HG03571 (cell line): ENCODE data around the gene COPZ1.
A peak's percentile ranks its signal among the peaks of the same experiment; 100 is the strongest.

Source experiments
- ATAC-seq: cut with Tn5 transposase; IDR thresholded peaks from one replicate; pipeline ENCODE4 v1.9.1; 2021; ENCODE audit not compliant: unreplicated experiment

The COPZ1 gene

DNA sequence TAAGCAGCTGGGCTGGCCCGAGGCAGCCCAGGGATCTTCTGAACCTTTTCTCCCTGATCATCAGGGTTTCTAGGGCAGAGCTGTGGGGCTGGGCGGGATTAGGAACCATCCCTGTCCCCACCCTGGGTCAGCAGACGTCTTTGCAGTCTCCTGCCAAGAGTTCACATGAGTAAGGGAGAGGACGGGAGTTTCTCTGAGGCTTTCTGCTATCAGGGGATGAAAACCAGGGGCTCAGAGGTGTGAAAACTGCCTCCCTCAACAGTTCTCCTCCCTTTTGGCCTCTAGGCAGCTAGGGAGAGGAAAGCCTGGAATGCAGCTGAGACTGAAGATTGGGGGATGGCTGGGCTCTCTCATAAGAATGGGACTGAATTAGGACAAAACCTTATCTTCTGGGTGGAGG lies 51.7 kb downstream of the COPZ1 start:
- no peak for ATAC-seq

DNA sequence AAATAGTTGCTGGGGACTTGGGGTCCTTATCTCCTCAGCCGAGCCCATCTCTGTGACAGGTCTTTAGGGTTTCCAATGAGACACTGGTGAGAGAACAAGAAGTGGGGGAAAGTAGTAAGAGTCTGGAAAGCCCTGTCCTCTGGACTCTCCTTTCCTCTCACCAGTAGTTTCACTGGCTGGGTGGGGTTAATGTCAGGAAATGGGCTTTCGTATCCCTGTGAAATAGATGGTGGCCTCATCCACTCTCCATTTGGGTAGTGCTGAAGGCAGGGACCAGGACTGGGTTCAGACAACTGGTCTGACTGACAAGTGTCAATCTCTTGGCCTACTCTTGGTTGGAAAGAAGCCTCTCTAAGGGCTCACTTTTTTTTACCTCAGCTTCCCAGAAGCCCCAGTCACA lies 52.1 kb downstream of the COPZ1 start:
- no peak for ATAC-seq

DNA sequence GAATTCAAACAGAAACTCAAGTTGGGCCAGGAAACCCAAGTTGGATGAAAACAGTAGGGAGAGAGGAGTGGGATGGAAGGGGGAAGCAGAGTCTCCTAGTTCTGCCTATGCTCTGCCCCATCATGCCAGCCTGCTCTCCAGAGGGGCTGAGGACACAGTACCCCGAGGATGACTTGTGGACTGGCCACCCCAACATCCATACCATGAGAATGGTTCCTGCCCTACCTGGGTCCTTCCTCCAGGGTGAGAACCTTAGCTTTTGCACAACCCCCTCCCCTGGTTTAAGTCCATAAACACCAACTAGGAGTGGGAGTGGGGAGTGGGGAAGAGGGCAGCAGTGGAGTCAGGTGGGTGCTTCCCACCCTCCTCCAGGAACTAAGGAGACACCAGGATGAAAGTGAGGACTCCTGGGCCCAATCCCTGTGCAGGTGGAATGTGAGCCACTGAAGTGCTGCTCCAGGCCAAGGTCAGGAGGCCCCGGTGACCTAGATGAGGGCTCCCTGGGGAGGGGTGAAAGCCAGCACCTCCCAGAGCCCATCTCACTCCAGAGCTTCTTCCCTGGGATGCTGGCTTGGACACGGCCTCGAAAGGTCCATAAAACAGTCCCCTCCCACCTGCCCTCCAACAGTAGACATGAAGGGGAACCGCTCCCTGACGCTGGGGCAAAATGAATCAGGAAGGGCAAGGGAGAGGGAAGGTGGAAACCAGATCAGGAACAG lies 53.0 kb downstream of the COPZ1 start:
- no peak for ATAC-seq

DNA sequence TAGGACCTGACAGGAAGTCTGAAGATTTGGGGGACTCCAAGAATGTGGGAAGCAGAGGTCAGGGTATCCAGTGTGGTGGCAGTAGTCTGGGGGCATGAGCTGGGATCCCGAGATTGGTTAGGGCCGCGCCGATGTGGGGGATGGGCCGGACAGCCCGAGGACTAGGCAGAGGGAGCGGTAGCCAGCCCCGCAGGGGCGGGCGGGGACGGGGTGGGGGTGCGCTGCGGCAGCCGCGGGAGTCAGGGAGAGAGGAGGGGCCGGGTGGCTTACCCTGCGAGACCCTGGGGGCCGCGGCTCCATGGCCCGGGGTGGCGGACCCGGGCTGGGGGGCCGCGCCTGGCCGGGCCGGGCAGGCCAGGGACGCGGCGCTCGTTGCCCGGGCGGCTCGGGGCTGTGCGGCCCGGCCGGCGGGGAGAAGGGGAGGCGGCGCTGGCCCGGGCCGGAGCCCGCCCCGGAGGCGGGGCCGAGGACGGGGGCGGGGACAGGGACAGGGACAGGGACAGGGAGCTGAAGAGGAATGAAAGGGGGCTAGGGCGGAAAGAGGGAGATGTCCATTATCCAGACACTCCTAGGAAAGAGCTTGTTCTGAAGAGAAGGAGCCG lies 54.0 kb downstream of the COPZ1 start:
- no peak for ATAC-seq

DNA sequence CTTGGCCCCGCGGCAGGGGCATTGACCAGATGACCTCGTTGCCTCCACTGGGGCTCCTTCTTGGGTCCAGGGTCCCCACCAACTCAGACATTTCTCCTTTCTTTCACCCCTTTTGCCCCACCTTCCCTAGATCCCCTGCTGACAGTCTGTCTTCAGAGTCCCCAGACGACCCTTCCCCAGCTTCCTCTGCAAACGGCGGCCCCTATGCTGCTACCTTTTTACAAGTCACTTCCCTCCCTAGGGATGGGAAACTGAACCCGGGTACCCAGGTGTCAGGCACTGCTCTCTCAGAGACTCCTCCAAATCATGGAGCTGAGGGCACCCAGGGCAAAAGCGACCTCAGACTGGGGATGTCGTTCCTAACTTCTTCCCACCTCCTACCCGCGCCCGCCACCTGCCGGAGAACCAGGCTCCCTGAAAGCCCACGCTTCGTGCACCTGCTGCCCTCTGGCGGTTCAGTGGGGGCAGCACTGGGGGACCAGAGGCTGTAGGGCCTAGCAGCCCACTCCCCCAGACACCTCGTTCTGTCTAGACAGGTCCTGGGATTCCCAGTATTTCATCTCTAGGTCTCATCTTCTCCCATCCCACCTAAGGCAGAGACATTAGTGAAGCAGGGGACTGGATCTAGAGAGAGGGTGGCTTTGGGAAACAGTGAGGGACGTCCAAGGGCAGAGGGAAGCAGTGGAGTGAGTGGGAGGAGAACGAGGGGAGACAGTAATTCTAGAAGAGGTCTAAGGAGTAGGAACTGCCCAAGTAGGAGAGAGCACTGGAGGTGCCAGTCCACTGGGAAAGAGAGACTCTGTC lies 54.7 kb downstream of the COPZ1 start:
- peak; percentile 63 for ATAC-seq

DNA sequence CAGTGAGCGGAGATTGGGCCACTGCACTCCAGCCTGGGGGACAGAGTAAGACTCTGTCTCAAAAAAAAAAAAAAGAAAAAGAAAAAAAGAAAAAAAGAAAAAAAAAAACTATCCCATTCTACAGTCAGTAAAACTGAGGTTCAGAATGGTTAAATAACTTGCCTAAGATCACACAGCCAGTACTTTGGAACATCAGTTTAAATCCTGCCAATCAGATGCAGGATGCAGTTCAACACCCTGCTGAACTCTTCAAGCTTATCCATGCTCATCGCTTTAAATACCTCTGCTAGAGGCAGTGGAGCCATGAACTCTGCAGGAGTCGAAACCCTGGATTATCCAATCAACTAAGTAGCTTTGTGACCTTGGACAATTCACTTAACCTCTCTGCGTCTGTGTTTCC lies 56.2 kb downstream of the COPZ1 start:
- no peak for ATAC-seq

DNA sequence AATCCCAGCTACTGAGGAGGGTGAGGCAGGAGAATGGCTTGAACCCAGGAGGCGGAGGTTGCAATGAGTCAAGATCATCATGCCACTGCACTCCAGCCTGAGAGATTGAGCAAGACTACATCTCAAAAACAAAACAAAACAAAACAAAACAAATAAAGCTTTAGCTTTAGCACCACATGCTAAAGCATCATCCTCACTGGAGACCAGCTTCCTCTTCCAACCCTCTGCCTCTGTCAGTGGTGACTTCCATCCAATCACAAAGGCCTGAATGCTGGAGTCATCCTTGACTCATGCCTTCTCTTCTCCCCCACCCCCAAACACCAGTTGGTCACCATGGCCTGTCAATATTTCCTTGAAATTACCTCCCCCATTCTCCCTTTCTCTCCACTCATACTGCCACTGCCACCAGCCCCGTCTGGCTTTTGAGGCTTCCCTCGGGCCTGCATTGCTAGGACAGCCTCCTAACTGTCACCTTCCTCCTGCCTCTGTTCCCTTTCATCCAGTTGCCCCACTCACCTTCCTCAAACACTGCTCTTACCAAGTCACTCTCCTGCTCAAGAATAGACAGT lies 58.2 kb downstream of the COPZ1 start:
- no peak for ATAC-seq

DNA sequence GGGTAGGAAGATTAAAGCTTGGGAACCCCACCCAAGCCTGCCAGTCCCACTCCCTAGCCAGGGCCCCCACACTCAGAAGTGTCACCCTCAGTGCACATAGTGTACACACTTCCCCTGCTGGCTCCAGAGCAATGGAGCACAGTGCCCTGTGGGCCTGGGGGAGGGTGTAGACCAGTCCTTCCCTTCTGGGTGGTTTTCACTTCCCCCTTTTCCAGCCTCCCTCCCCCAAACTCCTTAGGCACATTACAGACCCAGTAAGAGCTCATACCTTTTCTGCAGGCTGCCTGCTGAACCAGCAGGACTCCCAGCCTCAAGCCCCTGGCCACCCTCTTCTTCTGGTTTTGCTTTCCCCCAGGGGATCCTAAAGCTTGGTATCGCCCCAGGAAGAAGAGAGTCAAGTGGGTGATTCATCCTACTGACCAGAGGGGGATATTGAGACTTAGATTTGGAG lies 59.7 kb downstream of the COPZ1 start, which contains the start of gene ZNF385A:
Gene ZNF385A, minus strand, starts transcription at position 143 of the 451 bp plus-strand sequence. CDS start 219 bp downstream, outside the sequence.
- ATAC-seq = peak; percentile 51

DNA sequence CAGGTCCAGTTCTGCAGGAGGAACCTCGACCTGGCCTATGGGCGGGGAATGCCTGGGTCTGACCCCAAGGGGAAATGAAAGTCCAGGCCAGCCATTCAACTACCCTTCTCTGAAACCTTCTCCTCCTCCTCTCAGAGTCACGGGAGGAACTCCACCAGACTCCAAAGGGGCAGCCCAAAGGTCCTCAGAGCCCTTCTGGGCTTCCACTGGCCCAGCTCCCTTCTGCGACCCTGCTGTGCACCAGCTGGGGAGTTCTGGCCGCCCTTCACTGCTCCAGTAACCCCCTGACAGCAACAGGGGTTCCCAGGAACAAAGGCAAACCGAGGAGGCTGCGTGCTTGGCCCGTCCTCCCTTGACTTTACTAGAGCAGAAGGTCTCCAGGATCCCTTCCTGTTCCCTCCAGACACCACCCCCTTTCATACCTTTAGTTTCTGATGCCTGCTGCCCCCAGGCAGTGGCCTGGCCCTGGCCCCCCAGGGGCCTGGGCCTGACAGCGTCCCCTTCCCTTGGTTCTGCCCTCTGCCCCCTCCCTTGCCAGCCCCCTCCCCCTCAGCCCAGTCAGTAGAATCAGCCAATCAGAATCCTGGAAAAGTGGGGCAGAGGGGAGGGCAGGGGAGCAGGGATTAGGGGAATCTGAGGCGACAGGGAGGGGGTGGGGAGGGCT lies 60.5 kb downstream of the COPZ1 start:
- ATAC-seq = no peak

DNA sequence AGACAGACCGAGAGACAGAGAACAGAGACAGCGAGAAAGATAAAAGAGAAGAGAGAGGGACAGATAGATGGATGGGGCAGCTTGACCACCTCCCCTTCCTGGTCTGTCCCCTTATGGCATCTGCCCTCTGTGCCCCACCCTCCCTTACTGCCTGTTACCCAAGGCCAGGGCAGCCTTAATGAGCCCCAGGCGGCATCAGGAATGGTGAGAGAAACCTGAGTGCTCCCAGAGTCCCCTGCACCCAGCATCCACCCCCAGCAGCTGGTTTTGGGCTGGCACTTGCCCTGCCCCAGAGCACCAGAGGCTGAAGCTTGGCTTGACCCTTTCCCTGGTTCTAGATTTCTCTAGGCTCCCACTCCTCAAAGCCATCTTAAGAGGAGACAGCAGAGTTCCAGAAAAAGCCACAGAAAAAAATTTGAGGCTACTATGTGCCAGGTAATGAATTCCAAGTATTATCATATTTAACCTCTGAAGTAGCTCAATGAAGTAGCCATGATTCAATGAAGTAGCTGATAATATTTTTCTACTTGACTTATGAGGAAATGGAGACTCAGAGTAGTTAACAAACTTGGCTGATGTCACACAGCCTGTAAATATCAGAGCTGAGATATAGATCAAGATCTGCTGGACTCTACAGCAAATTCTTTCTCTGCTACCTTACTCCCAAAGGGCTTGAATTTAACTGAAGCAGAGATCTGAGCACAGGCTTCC lies 61.6 kb downstream of the COPZ1 start:
- ATAC-seq = no peak

DNA sequence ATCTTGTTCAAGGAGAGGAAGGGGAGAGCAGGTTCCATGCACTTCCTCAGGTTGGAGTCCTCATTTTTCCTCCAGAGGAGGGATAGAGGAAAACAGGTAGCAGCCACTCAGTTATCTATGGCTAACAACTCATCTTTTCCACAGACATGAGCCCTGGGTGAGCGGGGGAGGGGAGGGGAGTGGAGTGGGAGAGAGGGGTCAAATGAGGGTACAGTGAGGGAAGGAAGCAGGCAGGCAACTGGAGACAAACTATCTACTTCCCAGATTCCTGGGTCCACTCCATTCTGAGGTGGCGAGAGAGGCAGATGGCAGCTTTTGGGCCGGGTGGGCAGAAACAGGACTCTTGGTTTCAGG lies 62.2 kb downstream of the COPZ1 start:
- ATAC-seq = no peak

DNA sequence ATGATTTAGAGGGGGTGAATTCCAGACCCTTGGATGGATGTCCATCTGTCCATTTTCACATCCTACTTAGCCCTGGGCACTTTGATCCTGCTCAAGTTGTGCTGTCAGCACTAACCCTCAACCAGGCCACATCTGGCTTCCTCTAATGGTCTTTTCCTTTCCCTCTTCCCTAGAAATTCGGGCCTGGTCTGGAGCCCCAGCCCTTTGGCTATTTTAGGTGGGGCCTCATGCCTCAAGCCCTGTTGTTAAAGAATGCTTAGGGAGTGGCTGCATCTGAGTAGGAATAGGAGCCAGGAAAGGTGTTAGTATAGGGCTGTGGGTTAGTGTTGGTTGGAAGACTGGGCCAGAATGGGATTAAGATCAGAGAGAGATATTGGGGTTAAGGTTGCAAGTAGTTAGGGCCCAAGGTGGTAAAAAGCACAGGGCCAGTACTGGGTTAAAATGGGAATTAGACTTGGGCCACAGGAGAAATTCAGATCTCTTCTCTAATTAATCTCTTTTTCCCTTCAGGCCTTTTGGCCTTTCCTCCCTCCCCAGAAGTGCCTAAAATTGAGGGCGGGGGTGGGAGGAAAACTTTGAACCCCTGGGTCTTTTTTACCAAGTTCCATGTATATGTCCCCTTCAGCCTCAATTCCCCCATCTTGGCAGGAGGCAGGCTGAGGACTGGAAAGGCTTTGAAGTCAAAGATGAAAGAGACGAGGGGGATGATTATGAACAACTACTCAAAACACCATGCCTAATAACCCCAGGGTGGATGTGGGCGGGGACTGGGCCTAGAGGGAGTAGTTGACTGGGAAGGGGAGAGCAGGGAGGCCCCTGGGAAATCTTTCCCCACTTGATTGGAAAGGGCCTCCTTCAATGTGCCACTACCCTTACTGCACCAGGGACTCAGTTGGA lies 63.6 kb downstream of the COPZ1 start:
- ATAC-seq = no peak

DNA sequence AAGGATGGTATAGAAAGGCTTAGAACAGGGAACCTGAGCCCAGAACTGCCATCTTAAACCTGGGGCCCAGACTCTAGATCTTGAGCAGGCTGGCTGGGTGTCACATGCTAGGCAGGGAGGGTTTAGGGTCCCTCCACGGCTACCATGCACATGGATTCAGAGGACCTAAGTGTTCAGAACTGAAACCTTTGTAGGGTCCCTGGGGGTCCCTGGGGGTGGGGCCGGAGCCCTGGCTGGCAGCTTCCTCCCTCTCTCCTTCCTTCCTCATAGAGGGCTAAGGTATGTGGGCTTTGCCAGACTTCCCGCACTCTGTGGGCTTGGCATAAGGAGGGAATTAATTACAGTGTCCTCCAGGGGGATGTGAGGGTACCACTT lies 64.2 kb downstream of the COPZ1 start:
- no peak for ATAC-seq

DNA sequence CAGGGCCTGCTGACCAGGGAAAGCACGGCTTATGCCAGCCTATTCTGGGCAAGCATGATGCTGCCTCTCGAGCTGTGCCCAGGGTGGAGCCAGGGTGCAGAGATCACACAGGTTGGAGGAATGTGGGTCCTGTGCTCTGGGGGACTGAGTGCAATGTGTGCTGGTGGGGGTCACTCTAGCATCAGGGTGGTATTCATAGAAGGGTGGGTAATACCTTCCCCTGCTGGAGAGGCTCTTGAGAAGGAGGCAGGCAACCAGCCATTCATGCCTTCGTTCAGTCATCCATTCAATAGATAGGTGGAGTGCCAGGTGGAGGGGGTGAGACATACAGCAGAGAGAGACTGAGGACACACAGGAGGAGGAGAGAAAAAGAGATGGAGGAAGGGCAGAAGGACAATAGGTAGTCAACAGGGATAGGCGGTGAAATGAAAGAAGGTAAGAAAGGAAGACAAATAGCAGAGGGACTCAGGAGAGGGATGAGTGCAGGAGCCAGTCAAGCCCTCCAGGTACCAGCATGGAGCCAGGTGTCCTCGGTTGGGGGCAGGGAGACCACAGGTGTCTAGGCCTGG lies 64.8 kb downstream of the COPZ1 start:
- no peak for ATAC-seq

DNA sequence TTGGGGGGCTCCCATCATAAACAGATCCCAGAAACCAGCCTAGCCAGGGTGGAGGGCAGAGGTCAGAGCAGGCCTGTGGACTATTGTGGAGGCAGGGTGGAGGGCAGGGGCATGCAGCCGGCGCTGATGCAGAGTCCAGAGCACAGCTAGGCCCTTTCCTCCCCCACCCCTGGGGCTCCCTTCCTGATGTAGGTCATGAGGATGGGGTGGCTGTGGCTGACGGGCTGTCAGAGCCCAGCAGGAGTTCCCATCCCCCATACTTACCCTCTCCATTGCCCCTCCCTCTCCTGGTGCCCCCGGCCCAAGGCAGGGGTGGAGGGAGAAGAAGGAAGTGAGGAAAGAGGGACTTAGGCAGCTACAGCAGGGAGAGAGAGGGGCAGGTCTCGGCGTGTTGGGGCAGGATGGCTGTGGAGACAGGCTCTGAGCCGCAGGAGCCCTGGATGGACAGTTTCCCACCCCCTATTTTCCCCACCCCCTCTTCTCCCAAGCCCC lies 65.3 kb downstream of the COPZ1 start:
- ATAC-seq = no peak

DNA sequence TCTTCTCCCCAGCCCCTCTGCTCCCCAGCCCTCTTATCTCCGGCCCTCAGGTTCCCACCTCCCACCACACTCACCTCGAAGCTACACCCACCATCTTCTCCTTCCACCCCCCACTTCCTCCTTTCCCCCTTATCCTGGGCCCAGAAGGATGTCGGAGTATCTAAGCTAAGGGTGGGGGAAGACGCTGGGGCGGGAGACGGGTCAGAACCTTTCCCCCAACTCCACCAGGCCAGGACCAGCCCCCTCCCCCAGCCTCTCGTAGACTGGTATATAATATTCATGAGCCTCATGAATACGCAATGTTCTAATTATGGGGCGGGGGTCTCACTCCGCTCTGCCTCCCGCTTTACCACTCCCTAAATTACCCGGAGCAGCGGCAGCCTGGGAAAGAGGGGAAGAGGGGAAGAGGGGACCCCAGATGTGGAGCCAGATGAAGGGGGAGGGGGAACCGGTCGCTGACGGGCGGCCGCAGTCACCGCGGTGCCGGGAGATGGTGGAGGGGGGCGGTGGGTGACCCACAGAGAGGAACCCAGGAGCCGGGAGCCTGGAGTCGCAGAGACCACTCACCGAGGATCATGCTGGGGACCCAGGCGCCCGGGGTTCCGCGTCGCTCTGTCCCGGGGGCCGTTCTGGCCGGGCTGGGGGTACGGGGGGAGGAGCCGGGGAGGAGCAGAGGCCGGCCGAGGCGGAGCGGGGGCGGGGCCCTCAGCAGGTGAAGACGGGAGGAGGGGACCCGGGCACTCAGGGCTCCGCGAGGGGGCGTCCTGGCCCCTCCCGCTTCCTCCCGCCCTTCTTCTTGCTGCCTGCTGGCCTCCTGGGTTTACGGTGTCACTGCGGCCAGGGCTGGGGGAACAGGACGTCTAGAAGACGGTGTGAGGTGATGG lies 66.0 kb downstream of the COPZ1 start:
- no peak for ATAC-seq

DNA sequence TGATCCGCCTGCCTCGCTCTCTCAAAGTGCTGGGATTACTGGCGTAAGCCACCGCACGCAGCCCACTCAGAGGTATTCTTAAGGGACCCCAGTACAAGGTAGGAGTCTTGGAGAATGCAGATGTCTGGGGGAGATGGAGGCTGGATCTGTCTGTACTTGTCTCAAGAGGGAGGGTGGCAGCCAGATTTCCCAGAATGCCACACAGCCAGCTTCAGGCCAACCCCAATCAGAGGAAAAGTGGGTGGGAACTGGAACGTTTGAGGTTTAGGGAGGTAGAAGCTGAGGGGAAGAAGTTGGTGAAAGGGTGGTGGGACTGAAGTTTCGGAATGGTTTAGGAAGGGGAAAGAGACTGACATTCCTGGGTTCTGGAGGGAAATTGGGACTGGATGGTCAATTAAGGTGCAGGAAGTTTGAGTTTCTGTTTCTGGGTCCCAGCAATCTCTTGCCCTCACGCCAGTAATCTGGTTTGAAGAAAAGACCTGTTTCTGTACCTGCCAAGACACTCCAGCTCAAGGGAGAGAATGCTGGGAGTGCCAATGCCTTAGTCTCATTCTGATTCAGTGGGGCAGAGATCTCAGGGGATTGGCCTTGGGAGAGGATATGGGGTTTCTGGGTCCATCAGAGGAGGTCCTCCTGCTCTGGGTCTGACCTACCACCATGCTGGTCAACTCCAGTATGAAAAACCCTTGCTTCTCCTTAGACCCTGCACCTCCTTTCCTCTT lies 67.7 kb downstream of the COPZ1 start:
- ATAC-seq = no peak
